Central memory CD8-positive, alpha-beta T cell (primary cell): ENCODE data around the gene FADS1.

Source experiments
- ATAC-seq: fragments of 150-1000 bp; cut with Tn5 transposase; replicated peaks from 2 replicates; pipeline ENCODE4 v1.10.0; 2022; ENCODE audit warnings: mild to moderate bottlenecking, moderate FRiP score, moderate number of reproducible peaks; ENCODE audit not compliant: poor library complexity, severe bottlenecking; ENCODE audit errors: extremely low read depth
- DNase-seq, 2 donors: peaks; one replicate each; pipeline ENCODE4 v3.0.0; 2021; ENCODE audit warnings: low spot score in 2 of 2
- H3K27ac Mint-ChIP-seq: one replicate; pipeline ENCODE4 v1.8.0; 2022; ENCODE audit warnings: low read depth, mild to moderate bottlenecking, moderate library complexity, mixed read lengths
- H3K27me3 Mint-ChIP-seq: one replicate; pipeline ENCODE4 v1.8.0; 2022; ENCODE audit warnings: mixed read lengths
- H3K36me3 Mint-ChIP-seq: one replicate; pipeline ENCODE4 v1.8.0; 2022; ENCODE audit warnings: mild to moderate bottlenecking, moderate library complexity, mixed read lengths; ENCODE audit not compliant: insufficient read depth
- H3K4me1 Mint-ChIP-seq: one replicate; pipeline ENCODE4 v1.8.0; 2022; ENCODE audit warnings: mixed read lengths
- H3K4me3 Mint-ChIP-seq: one replicate; pipeline ENCODE4 v1.8.0; 2022; ENCODE audit warnings: mild to moderate bottlenecking, moderate library complexity, mixed read lengths
- H3K9me3 Mint-ChIP-seq: one replicate; pipeline ENCODE4 v1.8.0; 2022; ENCODE audit warnings: mixed read lengths

Gene FADS1

GRCh38 chr11:61771195-61771894 lies 45.5 kb downstream of the FADS1 start:
- DNase-seq (no peak), ATAC-seq (no peak)
- Mint-ChIP-seq H3K4me3 (peak overlapping the region; percentile 4), H3K27me3 (no peaks in the 10 kb centered on the region), H3K27ac (no peak overlapping the region), H3K36me3 (peaks cover 2% of the 10 kb centered on the region), H3K4me1 (peaks cover 11% of the 10 kb centered on the region), H3K9me3 (no peaks in the 10 kb centered on the region)

DNA sequence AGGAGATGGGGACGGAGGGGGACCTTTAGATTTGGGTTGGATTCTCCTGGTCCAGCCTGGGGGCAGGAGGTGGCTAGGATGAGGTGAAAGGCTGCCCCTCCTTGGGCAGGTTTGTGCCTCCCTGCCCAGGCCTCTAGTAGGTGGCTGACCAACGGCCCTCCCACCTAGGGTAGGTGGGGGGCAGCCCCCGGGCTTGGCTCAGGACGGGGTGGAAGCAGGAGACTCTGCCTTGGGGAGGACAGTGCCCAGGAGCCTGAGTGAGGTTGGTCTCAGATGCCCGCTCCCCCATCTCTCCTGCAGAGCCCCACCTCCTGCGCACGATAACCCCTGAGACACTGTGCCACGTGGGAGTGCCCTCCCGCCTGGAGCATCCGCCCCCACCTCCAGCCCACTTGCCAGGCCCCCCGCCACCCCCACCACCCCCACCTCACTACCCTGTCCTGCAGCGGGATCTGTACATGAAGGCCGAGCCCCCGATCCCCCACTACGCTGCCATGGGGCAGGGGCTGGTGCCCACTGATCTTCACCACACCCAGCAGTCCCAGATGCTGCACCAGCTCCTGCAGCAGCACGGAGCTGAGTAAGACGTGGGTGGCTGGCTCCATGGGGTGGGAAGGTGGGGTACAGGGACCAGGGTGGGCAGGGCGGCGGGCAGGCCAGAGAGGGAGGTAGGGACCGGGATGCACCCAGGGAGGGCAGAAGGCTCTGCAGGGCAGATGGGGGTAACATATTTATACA lies 46.7 kb downstream of the FADS1 start:
- Mint-ChIP-seq H3K27ac (no peak overlapping the region), H3K27me3 (no peaks in the 10 kb centered on the region), H3K9me3 (no peaks in the 10 kb centered on the region), H3K4me3 (no peak overlapping the region), H3K4me1 (peaks cover under 1% of the 10 kb centered on the region), H3K36me3 (no peaks in the 10 kb centered on the region)
- DNase-seq, result no peak
- ATAC-seq, result no peak

GRCh38 chr11:61769169-61769920 lies 47.5 kb downstream of the FADS1 start:
- H3K27me3 Mint-ChIP-seq, result no peaks in the 10 kb centered on the region
- H3K4me1 Mint-ChIP-seq, result no peaks in the 10 kb centered on the region
- no peaks in the 10 kb centered on the region for H3K36me3 Mint-ChIP-seq
- no peaks in the 10 kb centered on the region for H3K9me3 Mint-ChIP-seq
- no peak overlapping the region for H3K4me3 Mint-ChIP-seq
- ATAC-seq (no peak), DNase-seq (no peak)
- H3K27ac Mint-ChIP-seq, result no peak overlapping the region

- DNase-seq (no peak), ATAC-seq (no peak)
- no peaks in the 10 kb centered on the region for H3K4me1 Mint-ChIP-seq
- H3K36me3 Mint-ChIP-seq, result no peaks in the 10 kb centered on the region
- H3K9me3 Mint-ChIP-seq, result no peaks in the 10 kb centered on the region
- H3K4me3 Mint-ChIP-seq, result no peak overlapping the region
- H3K27ac Mint-ChIP-seq, result no peak overlapping the region
- H3K27me3 Mint-ChIP-seq, result no peaks in the 10 kb centered on the region
Observed at GRCh38 chr11:61768376-61769076, 48.3 kb downstream of the FADS1 start.

DNA sequence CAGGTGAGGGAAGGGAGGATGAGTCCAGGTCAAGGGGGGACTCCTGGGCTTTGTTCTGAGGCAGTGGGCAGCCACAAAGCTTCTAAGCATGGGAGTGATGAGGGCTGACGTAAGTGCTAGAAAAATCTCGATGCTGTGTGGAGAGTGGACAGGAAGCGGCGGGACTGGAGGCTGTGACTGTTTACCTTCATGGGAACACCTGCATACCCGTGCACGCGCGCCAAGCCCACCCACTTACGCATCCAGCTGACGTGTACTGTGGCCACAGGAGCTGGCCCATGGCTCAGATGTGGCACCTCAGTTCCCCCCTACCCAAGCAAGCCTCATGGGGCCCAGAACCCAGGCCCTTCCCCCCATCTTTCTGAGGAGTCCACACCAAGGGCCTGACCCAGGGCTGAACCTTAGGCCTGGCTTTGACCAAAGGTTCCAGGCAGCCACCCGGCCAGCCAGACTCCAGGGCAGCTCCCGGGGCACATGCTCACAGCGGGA lies 50.4 kb downstream of the FADS1 start:
- Mint-ChIP-seq H3K36me3 (no peaks in the 10 kb centered on the region), H3K27ac (no peak overlapping the region), H3K9me3 (no peaks in the 10 kb centered on the region), H3K4me3 (no peak overlapping the region), H3K4me1 (no peaks in the 10 kb centered on the region), H3K27me3 (peaks cover 10% of the 10 kb centered on the region)
- no peak for DNase-seq
- ATAC-seq, result no peak

GRCh38 chr11:61765550-61766253 lies 51.1 kb downstream of the FADS1 start:
- DNase-seq (no peak), ATAC-seq (no peak)
- no peak overlapping the region for H3K27ac Mint-ChIP-seq
- no peaks in the 10 kb centered on the region for H3K4me1 Mint-ChIP-seq
- peaks cover 11% of the 10 kb centered on the region for H3K27me3 Mint-ChIP-seq
- H3K4me3 Mint-ChIP-seq, result no peak overlapping the region
- no peaks in the 10 kb centered on the region for H3K9me3 Mint-ChIP-seq
- no peaks in the 10 kb centered on the region for H3K36me3 Mint-ChIP-seq

GRCh38 chr11:61764606-61765260 lies 52.1 kb downstream of the FADS1 start:
- DNase-seq, result no peak
- H3K27ac Mint-ChIP-seq, result no peak overlapping the region

DNA sequence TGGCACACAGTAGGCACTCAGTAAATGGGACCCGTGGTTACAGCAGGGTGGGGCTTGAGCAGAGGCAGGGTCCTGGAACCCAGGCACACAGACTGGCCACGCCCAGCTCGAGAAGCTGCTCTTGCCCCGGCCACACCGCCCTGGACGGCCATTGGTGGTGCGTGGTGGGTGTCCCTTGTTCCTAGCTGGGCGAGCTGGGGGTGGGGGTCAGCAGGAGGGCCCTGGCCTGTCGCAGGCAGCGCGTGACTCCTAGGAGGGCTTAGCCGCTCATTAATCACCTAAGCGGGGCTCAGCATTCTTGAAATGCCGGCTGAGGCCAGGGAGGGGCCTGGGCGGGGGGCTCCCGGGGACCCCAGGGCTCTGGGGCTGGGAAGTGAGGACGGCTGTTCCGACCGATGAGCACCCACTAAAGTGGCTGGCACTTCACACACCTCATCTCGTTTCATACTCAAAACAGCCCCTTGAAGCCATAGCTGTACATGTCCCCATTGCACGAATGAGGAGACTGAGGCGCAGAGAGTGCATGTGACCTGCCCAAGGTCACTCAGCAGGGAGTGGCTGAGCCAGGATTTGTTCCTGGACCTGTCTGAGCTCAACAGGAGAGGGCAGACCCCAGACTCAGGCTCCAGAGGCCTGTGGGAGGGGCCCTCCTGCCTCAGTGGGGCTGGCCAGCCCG lies 52.7 kb downstream of the FADS1 start:
- Mint-ChIP-seq H3K4me1 (no peaks in the 10 kb centered on the region), H3K36me3 (no peaks in the 10 kb centered on the region), H3K9me3 (no peaks in the 10 kb centered on the region), H3K27me3 (peaks cover 11% of the 10 kb centered on the region), H3K27ac (no peak overlapping the region), H3K4me3 (no peak overlapping the region)
- ATAC-seq (no peak), DNase-seq (no peak)

More at GRCh38 chr11:61764606-61765260, 52.1 kb downstream of the FADS1 start:
- Mint-ChIP-seq H3K27me3 (peaks cover 11% of the 10 kb centered on the region), H3K9me3 (no peaks in the 10 kb centered on the region), H3K4me1 (no peaks in the 10 kb centered on the region), H3K36me3 (no peaks in the 10 kb centered on the region), H3K4me3 (no peak overlapping the region)
- no peak for ATAC-seq

GRCh38 chr11:61762798-61763197 lies 54.0 kb downstream of the FADS1 start:
- no peaks in the 10 kb centered on the region for H3K36me3 Mint-ChIP-seq
- ATAC-seq (no peak), DNase-seq (no peak)
- H3K27ac Mint-ChIP-seq, result no peak overlapping the region
- no peak overlapping the region for H3K4me3 Mint-ChIP-seq
- no peaks in the 10 kb centered on the region for H3K4me1 Mint-ChIP-seq
- H3K27me3 Mint-ChIP-seq, result peaks cover 11% of the 10 kb centered on the region
- no peaks in the 10 kb centered on the region for H3K9me3 Mint-ChIP-seq

DNA sequence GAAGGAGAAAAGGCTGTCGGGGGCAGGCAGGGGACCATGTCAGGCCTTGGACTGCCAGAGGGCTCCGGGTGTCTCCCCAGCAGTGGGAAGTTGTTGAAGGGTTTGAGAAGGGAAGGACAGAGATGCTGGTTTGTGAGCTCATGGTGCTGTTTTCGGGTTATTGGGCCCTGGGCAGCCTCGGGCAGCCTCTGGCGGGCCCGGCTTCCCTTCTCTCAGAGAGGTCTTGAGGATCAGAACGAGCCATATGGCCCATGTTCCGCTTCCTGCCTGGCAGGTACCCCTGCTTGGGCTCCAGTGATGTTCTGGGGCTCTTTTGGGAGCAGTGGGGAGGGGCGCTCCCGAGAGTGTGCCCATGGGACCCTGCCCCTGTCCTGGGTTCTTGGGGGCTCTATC lies 54.6 kb downstream of the FADS1 start:
- no peaks in the 10 kb centered on the region for H3K36me3 Mint-ChIP-seq
- H3K27me3 Mint-ChIP-seq, result peaks cover 11% of the 10 kb centered on the region
- H3K4me3 Mint-ChIP-seq, result no peak overlapping the region
- no peak for DNase-seq
- H3K27ac Mint-ChIP-seq, result no peak overlapping the region
- H3K4me1 Mint-ChIP-seq, result no peaks in the 10 kb centered on the region
- no peaks in the 10 kb centered on the region for H3K9me3 Mint-ChIP-seq
- ATAC-seq, result no peak
